ENCODE results near the gene SOX18.

Gene SOX18

GRCh38 chr20:64077541-64077875 is 28.1 kb upstream of the SOX18 start:
- Histone ChIP-seq H3K4me1 (ENCODE audit: control insufficient read depth in 1 of 2, insufficient read depth in 2 of 2, low read length in 2 of 2) (peaks cover 4 to 16% of the 10 kb centered on the region in 2 experiments), H3K4ac (ENCODE audit: low read depth, low read length) (no peak overlapping the region), H3K18ac (ENCODE audit: low read length) (no peak overlapping the region), H3K36me3 (ENCODE audit: control insufficient read depth in 1 of 2, insufficient read depth in 2 of 2, low read length in 2 of 2) (peaks cover 17 to 22% of the 10 kb centered on the region in 2 experiments), H4K91ac (ENCODE audit: low read depth, low read length) (no peak overlapping the region), H3K79me2 (ENCODE audit: control insufficient read depth, insufficient read depth, low read length, poor library complexity) (peaks cover 10% of the 10 kb centered on the region), H3K23ac (ENCODE audit: low read length) (no peak overlapping the region), H3K14ac (ENCODE audit: low read length) (no peak overlapping the region), H3K4me3 (ENCODE audit: low read depth, low read length) (no peak overlapping the region), H3K4me2 (ENCODE audit: low read length) (no peak overlapping the region), H2BK12ac (ENCODE audit: low read length) (no peak overlapping the region), H2AK5ac (ENCODE audit: low read length) (no peak overlapping the region), H2BK120ac (ENCODE audit: insufficient read depth, low read length, poor library complexity) (no peak overlapping the region), H3K9ac (ENCODE audit: low read length) (no peak overlapping the region), H3K79me1 (ENCODE audit: low read length) (peaks cover 11% of the 10 kb centered on the region), H4K8ac (ENCODE audit: low read depth, low read length) (no peak overlapping the region), H2BK5ac (ENCODE audit: low read depth, low read length, poor library complexity) (no peak overlapping the region), H4K12ac (ENCODE audit: low read depth, low read length) (no peak overlapping the region), H3K9me3 (ENCODE audit: insufficient read depth, low read depth, low read length) (no peaks in the 10 kb centered on the region), H2AFZ (ENCODE audit: insufficient read depth, low read length, poor library complexity) (no peak overlapping the region), H3K27me3 (ENCODE audit: insufficient read depth, low read length) (peaks cover 4% of the 10 kb centered on the region), H3K27ac (ENCODE audit: low read depth, low read length) (no peak overlapping the region)
- DNase-seq: no peak
- WGBS (ENCODE audit: extremely low coverage, insufficient coverage, insufficient read length): no CpG with 5 or more reads among the region's 7 CpGs

- Histone ChIP-seq H3K18ac (ENCODE audit: low read length) (no peak overlapping the region), H4K12ac (ENCODE audit: low read depth, low read length) (no peak overlapping the region), H3K9ac (ENCODE audit: low read length) (no peak overlapping the region), H3K4ac (ENCODE audit: low read depth, low read length) (no peak overlapping the region), H3K79me2 (ENCODE audit: control insufficient read depth, insufficient read depth, low read length, poor library complexity) (peaks cover 10% of the 10 kb centered on the region), H3K27ac (ENCODE audit: low read depth, low read length) (no peak overlapping the region), H2AK5ac (ENCODE audit: low read length) (no peak overlapping the region), H4K8ac (ENCODE audit: low read depth, low read length) (no peak overlapping the region), H3K14ac (ENCODE audit: low read length) (no peak overlapping the region), H2BK5ac (ENCODE audit: low read depth, low read length, poor library complexity) (no peak overlapping the region), H3K4me3 (ENCODE audit: low read depth, low read length) (no peak overlapping the region), H2BK12ac (ENCODE audit: low read length) (no peak overlapping the region), H3K36me3 (ENCODE audit: control insufficient read depth in 1 of 2, insufficient read depth in 2 of 2, low read length in 2 of 2) (peaks cover 21 to 26% of the 10 kb centered on the region in 2 experiments), H3K79me1 (ENCODE audit: low read length) (peaks cover 11% of the 10 kb centered on the region), H3K27me3 (ENCODE audit: insufficient read depth, low read length) (peaks cover 4% of the 10 kb centered on the region), H3K9me3 (ENCODE audit: insufficient read depth, low read depth, low read length) (no peaks in the 10 kb centered on the region), H2AFZ (ENCODE audit: insufficient read depth, low read length, poor library complexity) (no peak overlapping the region), H4K91ac (ENCODE audit: low read depth, low read length) (no peak overlapping the region), H3K4me2 (ENCODE audit: low read length) (no peak overlapping the region), H3K4me1 (ENCODE audit: control insufficient read depth in 1 of 2, insufficient read depth in 2 of 2, low read length in 2 of 2) (peaks cover 4 to 12% of the 10 kb centered on the region in 2 experiments), H3K23ac (ENCODE audit: low read length) (no peak overlapping the region), H2BK120ac (ENCODE audit: insufficient read depth, low read length, poor library complexity) (no peak overlapping the region)
- no CpG with 5 or more reads among the region's 8 CpGs for WGBS (ENCODE audit: extremely low coverage, insufficient coverage, insufficient read length)
- no peak for DNase-seq
Observed at GRCh38 chr20:64077094-64077493, 27.7 kb upstream of the SOX18 start.

- H3K4ac ChIP-seq (ENCODE audit: low read depth, low read length): no peak overlapping the region
- no peak overlapping the region for H3K4me2 ChIP-seq (ENCODE audit: low read length)
- no peak overlapping the region for H4K12ac ChIP-seq (ENCODE audit: low read depth, low read length)
- H4K8ac ChIP-seq (ENCODE audit: low read depth, low read length): no peak overlapping the region
- no peak overlapping the region for H2AK5ac ChIP-seq (ENCODE audit: low read length)
- peaks cover 10% of the 10 kb centered on the region for H3K79me2 ChIP-seq (ENCODE audit: control insufficient read depth, insufficient read depth, low read length, poor library complexity)
- H3K18ac ChIP-seq (ENCODE audit: low read length): no peak overlapping the region
- no peak overlapping the region for H3K14ac ChIP-seq (ENCODE audit: low read length)
- no peaks in the 10 kb centered on the region for H3K9me3 ChIP-seq (ENCODE audit: insufficient read depth, low read depth, low read length)
- peaks cover 21 to 32% of the 10 kb centered on the region in 2 experiments for H3K36me3 ChIP-seq (ENCODE audit: control insufficient read depth in 1 of 2, insufficient read depth in 2 of 2, low read length in 2 of 2)
- H2BK120ac ChIP-seq (ENCODE audit: insufficient read depth, low read length, poor library complexity): no peak overlapping the region
- no peak overlapping the region for H3K9ac ChIP-seq (ENCODE audit: low read length)
- no peak overlapping the region for H3K27ac ChIP-seq (ENCODE audit: low read depth, low read length)
- H3K27me3 ChIP-seq (ENCODE audit: insufficient read depth, low read length): no peaks in the 10 kb centered on the region
- no peak overlapping the region for H3K4me3 ChIP-seq (ENCODE audit: low read depth, low read length)
- no peak overlapping the region for H2BK12ac ChIP-seq (ENCODE audit: low read length)
- H4K91ac ChIP-seq (ENCODE audit: low read depth, low read length): no peak overlapping the region
- no CpG with 5 or more reads among the region's 22 CpGs for WGBS (ENCODE audit: extremely low coverage, insufficient coverage, insufficient read length)
- H3K23ac ChIP-seq (ENCODE audit: low read length): no peak overlapping the region
- H2AFZ ChIP-seq (ENCODE audit: insufficient read depth, low read length, poor library complexity): no peak overlapping the region
- peaks cover 11% of the 10 kb centered on the region for H3K79me1 ChIP-seq (ENCODE audit: low read length)
- DNase-seq: no peak
- H2BK5ac ChIP-seq (ENCODE audit: low read depth, low read length, poor library complexity): no peak overlapping the region
- peaks cover 4 to 8% of the 10 kb centered on the region in 2 experiments for H3K4me1 ChIP-seq (ENCODE audit: control insufficient read depth in 1 of 2, insufficient read depth in 2 of 2, low read length in 2 of 2)
Observed at GRCh38 chr20:64076061-64076997, 26.9 kb upstream of the SOX18 start.

- Histone ChIP-seq H3K14ac (ENCODE audit: low read length) (no peak overlapping the region), H4K91ac (ENCODE audit: low read depth, low read length) (no peak overlapping the region), H2AFZ (ENCODE audit: insufficient read depth, low read length, poor library complexity) (no peak overlapping the region), H2BK5ac (ENCODE audit: low read depth, low read length, poor library complexity) (no peak overlapping the region), H3K4me2 (ENCODE audit: low read length) (no peak overlapping the region), H3K27ac (ENCODE audit: low read depth, low read length) (no peak overlapping the region), H4K12ac (ENCODE audit: low read depth, low read length) (no peak overlapping the region), H3K23ac (ENCODE audit: low read length) (no peak overlapping the region), H2BK120ac (ENCODE audit: insufficient read depth, low read length, poor library complexity) (no peak overlapping the region), H2AK5ac (ENCODE audit: low read length) (no peak overlapping the region), H3K9ac (ENCODE audit: low read length) (no peak overlapping the region), H3K4me1 (ENCODE audit: control insufficient read depth in 1 of 2, insufficient read depth in 2 of 2, low read length in 2 of 2) (peaks cover 4 to 8% of the 10 kb centered on the region in 2 experiments), H3K18ac (ENCODE audit: low read length) (no peak overlapping the region), H3K79me2 (ENCODE audit: control insufficient read depth, insufficient read depth, low read length, poor library complexity) (peaks cover 10% of the 10 kb centered on the region), H3K9me3 (ENCODE audit: insufficient read depth, low read depth, low read length) (no peaks in the 10 kb centered on the region), H4K8ac (ENCODE audit: low read depth, low read length) (no peak overlapping the region), H3K79me1 (ENCODE audit: low read length) (peaks cover 11% of the 10 kb centered on the region), H3K36me3 (ENCODE audit: control insufficient read depth in 1 of 2, insufficient read depth in 2 of 2, low read length in 2 of 2) (peaks cover 21 to 32% of the 10 kb centered on the region in 2 experiments), H3K4me3 (ENCODE audit: low read depth, low read length) (no peak overlapping the region), H2BK12ac (ENCODE audit: low read length) (no peak overlapping the region), H3K4ac (ENCODE audit: low read depth, low read length) (no peak overlapping the region), H3K27me3 (ENCODE audit: insufficient read depth, low read length) (no peaks in the 10 kb centered on the region)
- no peak for DNase-seq
- WGBS (ENCODE audit: extremely low coverage, insufficient coverage, insufficient read length): no CpG with 5 or more reads among the region's 12 CpGs
Observed at GRCh38 chr20:64075556-64075955, 26.1 kb upstream of the SOX18 start.

Measured in trophoblast cell (in vitro differentiated cells and primary cell).